Fibroblast of skin of back (primary cell): ENCODE measurements around the gene SCGB3A1. TPM values are rescaled to one million over a fixed set of nuclear protein-coding genes. Genes with fewer than 3 reads are reported as not detected.

Experiments used
- DNase-seq: peaks from one replicate; pipeline ENCODE4 v3.0.0-alpha.2; 2013
- polyA plus RNA-seq, 2 experiments: library from polyadenylated mRNA; unstranded; fragments of 120-200 nt; gene quantifications; one replicate each; pipeline ENCODE4 v1.2.1, GENCODE V29; 2013; ENCODE audit not compliant: insufficient read length in 2 of 2

SCGB3A1 gene, protein sequence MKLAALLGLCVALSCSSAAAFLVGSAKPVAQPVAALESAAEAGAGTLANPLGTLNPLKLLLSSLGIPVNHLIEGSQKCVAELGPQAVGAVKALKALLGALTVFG
- polyA plus RNA-seq (2013, experiment 1 of 2; ENCODE audit: insufficient read length) = not detected
- polyA plus RNA-seq (2013, experiment 2 of 2; ENCODE audit: insufficient read length) = not detected

DNA sequence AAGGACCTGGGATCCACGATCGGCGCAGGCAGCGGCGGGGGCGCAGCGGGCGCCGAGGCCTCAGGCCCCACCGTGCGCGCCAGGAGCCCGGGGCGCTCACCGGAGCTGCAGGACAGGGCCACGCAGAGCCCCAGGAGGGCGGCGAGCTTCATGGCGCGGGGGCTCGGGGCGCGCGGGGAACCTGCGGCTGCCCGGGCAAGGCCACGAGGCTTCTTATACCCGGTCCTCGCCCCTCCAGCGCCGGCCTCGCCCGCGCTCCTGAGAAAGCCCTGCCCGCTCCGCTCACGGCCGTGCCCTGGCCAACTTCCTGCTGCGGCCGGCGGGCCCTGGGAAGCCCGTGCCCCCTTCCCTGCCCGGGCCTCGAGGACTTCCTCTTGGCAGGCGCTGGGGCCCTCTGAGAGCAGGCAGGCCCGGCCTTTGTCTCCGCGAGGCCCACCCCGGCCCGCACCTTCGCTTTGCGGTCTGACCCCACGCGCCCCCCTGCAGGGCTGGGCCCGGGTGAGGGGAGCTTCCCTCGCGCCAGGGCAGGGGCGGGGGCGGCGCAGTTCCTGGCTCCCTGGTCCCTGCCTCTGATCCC, at the start of gene SCGB3A1:
Gene SCGB3A1 (minus strand): TSS at position 189 of the 577 bp plus-strand sequence. CDS start 37 bp downstream, at position 152.
- no peak for DNase-seq

DNA sequence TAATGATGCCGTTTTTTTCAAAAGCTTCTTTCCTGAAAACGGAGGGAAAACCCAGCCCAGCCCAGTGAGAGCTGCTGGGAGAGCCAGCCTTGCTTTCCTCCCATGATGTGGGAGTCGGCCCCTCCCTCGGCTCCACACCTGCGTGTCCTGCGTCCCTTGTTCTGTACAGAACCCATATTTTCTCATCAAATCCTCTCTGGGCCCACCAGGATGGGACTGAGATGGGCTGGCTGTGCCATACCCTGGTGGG, 49.2 kb upstream of the SCGB3A1 start:
- no peak for DNase-seq

DNA sequence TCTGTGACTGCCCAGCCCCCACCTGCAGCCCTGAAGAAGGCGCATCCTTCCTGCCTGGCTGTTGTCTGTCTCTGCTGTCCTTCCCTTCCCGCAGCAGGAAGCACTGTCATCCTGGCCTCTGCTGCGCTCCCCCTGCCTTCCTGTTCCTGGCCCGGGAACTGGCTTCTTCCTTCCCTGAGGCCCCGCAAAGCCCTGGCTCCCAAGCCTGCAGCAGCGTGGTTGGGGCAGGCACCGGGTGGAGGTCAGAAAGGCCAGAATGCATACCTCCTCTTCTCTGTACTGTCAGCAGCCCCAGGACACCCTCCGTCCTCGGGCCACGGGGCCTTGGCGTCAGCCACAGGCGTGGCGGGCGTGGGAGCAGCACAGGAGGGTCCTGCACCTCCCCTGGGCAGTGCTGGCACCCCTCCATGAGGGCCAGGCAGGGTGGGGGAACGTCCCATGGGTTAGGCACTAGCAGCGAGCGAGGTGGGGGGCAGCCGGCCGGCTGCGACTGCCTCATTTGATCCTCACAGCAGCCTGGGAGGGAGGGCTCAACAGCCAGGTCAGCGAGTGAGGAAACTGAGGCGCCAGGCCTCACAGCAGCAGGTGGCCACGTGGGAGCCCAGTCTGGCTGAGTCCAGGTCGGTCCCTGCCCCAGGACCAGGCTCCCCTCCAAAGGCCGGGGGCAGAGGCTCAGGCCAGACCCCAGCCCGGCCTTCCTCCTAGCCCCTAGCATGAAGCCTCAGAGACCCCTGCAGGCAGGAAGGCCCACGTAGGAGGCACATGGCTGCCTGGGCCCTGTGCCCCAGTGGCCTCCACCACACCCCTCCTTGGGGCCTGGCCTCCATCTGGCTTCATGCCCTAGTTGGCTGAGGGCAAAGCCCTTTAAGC, 48.7 kb upstream of the SCGB3A1 start:
- DNase-seq = no peak

DNA sequence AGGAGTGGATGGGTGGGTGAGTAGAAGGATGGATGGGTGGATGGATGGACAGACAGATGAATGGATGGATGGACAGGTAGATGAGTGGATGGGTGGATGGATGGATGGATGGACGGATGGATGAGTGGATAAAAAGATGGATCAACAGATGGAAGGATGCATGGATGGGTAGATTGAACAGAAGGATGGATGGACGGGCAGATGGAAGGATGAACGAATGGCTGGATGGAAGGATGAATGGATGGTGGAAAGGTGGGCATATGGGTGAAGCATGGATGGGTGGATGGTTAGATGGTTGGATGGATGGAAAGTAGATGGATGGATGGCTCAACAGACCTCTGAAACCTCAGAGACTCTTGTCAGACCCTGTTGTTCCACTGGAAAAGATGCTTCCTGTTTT, 48.0 kb upstream of the SCGB3A1 start:
- no peak for DNase-seq

DNA sequence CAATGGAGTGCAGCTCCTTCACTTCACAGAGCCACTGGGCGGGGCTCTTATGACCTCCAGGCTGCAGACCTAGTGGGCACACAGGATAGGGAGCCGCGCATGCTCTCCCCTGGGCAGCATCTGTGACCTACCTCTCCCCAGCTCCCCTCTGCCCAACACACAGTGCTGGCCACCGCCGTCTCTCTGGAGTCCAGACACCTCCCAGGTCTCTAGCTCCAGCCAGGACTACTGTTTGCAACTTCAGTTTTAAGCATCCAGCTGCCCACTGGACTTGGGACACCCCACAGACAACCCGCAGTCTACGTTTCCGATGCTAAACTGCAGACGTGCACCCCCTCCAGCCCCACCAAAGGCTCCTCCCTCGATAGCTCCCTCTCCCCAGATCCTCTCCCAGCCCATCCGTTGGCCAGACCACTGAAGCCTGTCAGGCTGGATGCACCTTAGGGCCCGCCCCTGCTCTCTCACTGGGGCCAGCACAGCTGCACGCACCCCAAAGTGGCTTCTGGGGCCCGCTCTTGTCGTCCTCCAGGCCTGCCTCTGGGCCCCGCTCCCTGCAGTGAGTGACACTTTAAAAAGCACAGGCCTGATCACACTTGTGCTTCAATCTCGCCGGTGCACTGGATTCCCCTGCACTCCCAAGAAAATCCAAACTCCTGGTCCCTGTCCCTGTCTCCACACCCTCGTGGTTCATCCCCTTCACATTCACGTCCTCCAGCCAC, 46.8 kb upstream of the SCGB3A1 start:
- DNase-seq = no peak

DNA sequence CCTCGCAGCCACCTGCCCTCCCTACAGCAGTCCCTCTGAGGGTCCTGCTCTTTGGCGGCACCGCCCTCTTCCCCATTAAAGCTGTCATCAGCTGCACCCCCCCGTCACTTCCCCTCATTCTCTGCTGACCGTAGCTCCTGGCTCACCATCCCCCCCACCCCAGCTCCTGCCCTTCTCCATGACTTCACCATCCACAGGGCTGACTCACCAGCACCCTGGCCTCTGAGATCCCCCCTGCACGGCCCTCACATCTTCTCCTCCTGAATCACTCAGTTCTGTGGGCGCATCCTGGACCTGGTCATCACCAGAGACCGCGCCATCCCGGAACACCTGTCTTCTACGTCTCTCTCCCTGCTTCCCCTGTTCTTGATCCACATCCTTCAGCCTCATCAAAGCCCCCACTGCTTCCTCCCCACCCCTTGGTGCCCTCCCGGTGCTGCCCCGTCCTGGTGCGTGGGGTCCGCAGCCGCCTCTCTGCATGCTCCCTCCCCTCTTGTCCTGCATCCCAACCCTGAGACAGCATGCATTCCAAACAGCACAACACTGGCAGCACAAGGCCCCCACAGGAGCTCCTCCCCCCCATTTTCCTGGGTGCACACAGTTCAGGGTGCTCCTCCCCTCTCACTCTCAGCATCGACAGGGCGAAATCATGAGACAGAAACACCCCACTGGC, 45.2 kb upstream of the SCGB3A1 start:
- peak; percentile 12 for DNase-seq

DNA sequence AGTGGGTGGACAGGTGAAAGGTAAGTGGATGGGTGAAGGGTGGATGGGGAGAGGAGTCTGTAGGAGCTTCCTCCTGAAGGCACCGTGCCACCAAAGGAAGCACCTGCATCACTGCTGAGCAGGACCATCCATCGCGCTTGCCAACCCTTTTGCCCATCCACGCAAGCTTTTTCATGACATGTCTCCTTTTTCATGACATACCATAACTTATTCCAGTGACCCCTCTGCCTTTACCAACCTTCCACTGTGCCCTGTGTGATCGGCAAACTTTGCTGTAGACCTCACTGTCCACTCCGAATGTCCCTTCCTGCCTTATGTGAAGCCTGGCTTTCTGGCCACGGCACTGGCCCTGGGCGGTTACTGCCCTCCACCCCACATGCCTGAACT, 44.7 kb upstream of the SCGB3A1 start:
- DNase-seq = no peak

DNA sequence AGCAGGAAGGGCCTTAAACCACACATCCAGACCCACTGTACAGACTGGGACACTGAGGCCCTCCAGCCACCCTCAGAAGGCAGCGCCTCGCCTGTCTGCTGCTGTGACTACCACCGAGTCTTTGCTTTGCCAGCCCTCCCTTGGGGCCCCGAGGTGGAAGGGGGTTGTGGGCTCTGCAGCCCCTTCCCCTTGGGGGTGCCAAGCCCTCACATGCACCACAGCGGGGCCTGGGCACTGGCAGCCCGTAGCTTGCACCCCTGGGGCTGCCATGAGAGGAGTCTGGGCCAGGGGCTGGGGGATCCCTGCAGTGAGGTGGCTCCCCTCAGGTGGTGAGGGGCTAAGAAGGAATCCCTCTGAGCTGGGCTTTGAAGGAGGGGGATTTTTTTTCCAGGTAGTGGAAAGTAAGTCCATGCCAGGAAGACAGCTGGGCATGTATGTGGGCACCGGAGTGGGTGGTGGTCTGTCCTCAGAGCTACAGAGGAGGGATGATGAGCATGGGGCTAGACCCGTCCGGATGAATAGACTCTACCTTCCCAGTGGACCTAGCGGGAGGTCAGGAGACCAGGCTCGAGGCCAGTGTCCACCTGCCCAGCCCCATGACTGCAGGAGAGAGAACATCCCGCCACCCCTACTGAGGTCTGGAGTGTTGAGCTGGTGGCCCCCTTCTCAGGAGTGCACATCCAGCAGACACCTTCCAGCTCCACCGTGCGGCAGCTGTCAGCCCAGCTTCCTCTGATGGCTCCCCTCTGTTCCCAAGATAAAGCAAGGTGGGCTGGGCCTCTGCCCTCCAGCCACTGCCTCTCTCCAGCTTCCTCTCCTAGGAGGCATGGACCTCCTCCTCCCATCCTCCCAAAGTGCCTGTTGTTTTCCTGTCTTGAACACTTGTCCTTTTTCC, 42.2 kb upstream of the SCGB3A1 start:
- DNase-seq = no peak

DNA sequence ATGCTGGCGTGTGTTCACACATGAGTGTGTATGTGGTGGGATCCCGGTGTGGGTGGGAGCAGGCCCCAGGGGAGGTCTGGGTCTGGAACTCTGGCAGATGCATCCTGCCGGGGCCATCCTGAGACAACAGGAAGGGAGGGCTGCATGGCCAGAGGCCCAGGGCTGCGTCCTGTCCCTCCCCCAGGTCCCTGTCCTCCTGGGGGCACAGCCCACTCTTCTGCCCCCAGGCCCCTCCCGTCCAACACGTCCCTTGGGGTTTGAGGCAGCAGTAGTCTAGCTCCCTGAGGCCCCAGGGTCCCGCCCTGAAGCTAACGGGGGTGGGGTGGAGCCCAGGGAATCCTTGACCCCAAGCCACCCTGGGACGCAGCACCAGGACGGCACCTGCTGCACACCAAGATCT, 41.5 kb upstream of the SCGB3A1 start:
- DNase-seq = no peak

DNA sequence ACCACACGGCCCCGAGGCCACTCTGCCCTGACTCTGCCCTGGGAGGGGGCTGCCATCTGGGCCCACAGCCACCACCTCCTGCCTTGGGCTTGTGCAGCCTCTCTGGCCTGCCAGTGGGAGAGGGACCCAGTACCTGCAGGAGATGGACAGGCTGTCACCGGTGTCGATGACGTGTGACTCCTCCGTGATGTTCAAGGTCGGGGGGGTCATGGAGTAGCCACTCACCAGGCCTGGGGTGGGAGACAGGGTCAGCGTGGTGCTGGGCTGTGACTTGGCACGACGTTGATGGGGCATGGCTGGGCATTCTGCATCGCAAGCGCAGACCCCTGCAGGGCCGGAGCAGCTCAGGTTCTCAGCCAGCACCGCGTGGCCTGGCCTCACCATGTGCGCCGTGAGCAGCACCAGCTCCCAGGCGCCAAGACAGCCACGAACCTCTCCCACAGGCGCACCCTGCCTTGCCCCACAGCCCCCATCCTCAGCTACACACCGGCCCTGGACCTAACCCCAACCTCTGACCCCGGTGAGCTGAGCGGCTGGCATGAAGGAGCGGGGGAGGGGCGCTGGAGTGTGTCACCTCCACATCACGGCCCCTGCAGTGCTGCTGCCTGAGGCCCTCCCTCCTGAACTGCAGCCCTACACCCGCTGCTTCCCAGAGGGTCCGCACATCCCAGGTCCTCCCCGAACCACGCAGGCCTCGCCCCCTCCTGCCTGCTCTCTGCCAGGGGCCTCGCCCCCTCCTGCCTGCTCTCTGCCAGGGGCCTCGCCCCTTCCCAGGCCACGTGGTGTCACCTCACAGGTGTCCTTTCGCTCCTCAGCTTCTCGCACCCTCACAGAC, 40.5 kb upstream of the SCGB3A1 start:
- DNase-seq = no peak

DNA sequence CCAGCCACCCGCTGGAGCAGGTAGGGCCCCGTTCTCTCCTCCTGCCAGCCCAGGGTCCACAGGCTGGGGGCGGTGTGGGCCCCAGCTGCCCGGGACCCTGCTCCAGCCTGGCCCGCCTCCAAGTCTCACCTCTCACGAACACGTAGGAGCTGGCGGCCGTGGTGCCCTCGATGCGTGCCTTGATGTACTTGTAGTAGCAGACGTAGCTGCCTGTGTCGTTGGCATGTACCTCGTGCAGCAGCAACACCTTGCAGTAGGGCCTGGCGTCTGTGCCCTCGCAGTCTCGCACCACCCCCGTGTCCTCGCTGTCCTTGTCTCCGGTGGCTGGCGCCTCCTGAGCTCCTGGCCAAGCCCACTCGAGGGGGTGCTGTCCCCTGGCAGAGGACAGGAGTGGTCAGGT, 39.1 kb upstream of the SCGB3A1 start:
- DNase-seq = no peak

DNA sequence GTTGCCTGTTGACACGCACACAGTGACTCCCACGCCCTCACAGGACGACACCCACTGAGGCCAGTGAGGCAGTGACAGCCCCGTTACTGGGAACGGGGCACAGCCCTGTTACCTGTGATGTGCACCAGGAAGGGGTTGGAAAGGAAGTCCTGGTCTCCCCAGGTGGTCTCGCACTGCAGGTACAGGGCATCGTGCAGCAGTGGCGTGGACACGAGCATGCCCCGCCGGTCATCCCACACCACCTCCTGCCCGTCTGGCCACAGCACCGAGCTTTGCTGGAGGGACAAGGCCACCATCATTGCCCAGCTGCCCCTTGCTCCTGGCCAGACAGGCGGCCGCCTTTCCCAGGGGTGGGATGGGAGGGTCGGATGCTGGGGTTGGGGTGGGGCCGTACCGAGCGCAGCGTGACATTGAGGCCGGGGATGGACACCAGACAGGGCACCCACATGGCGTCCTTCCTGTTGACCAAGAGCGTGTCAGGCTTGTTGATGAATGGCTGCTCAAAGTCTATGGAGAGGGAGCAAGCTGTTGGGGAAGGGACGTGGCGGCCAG, 38.6 kb upstream of the SCGB3A1 start:
- DNase-seq = no peak

DNA sequence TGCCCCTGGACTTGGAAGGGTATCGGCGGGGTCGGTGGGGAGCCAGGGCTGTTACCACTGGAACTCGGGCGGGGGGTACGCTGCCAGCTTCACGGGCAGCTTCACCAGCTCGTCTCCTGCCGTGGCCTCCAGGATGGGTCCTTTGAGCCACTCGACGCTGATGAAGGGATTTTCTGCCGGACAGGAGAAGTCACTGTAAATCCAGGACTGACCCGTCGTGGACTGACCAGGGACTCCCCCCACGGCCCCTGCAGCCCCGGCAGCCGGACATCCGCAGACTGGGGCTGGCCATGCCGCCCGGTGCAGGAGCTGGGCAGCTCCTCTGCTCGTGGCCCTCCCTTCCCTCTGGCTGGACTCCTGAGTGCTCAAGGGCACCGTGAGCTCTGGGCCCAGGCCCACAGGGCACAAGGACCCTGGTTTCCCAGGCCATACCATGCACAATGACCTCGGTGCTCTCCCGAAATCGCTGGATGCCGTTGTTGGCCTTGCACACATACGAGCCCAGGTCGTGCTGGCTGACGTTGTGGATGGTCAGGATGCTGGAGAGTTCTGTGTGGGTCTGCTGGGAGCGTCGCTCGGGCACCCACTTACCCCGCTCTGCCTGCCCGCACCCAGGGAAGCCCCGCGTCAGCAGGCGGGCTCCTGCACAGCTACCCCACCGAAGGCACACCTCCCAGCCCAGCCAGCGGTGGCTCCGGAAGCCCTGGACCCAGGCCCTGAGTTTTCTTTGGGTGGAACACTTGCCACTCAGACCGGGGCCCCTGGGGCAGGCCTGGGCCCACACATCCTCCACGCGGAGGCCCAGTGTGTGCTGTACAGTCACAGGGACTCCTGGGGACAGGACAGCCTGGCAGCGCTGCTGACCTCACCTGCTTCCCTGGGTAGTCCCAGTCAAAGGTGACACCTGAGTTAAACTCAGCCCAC, 37.8 kb upstream of the SCGB3A1 start:
- no peak for DNase-seq

DNA sequence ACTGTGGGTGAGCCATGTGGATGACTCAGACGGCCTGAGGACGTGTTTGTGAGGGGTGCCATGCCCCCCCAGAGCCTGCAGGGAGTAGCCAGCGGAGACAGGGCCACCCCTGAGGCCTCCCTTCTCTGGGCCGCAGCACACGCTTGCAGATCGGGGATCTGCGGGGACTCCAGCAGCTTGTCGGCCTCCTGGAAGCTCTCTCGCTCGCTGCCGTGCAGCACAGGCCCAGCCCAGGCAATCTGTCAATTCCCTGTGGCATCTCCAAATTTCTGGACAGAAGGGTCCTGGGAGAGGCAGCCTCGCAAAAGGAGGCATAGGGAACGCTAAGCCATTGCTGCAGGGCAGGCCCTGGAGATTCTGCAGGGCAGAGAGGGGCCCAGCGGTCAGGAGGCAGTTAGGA, 36.9 kb upstream of the SCGB3A1 start:
- DNase-seq = no peak

DNA sequence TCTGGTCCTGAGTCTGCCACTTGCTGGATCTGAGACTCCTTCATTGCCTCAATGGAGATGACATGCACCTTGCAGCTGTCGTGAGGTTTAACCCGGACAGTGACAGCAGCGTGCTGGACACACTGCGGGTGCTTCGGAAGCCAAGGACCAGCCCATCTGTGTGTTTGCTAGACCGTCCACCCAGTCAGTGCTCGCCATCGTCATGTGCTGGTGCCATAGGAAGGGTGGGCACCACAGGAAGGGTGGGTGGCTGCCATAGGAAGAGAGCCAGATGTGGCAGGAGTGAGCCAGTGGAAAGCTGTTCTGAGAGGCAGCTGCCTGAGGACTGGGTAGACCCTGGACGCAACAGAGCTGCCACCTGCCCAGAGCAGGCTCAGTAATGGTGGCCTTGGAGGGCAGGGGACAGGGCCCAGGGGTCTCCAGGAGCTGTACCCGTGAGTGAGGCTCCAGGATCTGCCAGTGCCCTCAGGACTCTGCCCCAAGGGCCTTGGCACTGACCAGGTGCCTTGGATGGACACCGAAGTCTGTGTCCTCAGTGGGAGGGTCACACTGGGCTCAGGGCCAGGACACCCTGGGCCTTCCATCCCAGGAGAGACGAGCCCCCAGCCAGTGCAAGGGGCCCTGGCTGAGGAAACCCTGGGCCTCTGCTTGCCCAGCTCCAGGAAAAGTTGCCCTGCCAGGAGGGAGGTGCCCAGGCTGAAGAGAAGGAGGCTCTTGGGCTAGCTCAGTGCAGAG, 36.3 kb upstream of the SCGB3A1 start:
- DNase-seq = no peak

DNA sequence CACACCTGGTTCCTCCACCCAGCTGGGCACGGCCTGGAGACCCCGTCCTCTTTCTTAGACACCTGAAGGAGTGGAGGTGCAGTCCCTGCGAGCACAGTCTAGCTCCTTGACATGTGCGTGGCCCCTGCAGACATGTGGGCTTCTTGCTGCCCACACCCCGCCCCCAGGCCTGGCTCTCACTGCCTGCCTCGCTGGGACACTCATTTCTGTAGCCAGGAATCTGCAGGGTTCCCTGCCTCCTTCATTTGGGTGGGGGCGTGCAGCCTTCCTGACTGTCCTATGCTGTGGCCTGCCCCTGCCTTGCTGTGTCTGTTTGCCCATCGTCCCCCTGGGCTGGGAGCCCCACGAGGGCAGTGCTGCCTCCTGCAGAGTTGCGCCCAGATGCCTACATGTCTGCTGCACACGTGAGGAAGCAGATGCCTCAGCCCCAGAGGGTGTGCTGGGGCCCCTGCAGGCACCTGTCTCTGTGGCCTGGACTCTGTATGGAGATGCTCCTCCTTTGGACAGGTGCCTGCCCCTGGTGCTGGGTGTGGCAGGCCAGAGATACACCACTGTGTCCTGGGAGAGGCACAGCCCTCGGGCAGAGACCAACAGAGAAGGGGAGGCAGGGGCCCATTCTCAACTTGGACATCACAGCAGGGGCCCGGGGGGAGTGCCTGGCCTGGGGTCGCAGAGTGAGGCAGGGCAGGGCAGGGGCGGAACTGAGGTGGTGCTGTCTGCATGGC, 35.5 kb upstream of the SCGB3A1 start:
- DNase-seq = no peak

DNA sequence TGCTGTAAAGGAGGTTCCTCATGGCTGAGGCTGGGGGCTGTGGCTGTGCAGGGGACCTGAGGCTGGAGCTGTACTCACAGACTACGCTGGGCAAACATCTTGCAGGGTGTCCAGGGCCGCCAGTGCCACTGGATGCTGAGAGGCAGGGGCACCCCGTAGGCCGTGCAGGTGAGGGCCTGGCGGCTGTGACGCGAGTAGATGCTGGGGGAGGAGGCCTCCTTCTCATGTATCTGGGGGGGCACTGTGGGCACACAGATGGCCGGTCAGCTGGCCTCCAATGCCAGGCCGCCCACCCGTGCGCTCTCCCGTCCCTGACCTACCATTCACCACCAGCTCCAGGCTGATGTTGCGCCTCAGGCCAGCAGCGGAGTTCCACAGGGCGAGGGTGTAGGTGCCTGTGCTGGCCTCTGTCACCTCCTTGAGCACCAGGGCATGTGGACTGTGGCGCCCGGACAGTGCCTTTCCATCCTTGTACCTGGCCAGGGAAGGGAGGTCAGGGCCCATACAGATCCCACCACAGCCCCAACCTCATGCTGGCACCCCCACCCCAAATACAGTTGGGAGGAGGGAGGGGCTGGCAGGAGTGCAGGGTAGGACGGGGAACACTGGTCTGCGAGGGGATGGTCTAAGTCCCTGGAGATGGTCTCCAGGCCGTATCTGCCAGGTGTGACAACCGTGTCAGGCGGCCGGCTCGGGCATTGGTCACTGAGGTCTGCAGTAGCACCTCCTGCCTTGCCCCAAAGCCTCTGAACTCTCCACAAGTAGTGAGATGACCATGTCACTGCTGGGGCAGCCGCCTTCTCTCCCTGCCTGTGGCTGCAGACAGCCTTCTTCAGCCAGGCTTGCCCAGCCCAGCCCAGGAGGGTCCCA, 34.7 kb upstream of the SCGB3A1 start:
- no peak for DNase-seq
